B cell (primary cell): ENCODE data around the gene NADSYN1.

Experiments used
- EZH2 ChIP-seq: IDR thresholded peaks from 2 replicates; pipeline ENCODE4 v1.6.1; 2012; ENCODE audit warnings: borderline replicate concordance, low read depth, mild to moderate bottlenecking, moderate library complexity, low read length; ENCODE audit not compliant: insufficient read depth, poor library complexity, severe bottlenecking
- TF ChIP-seq, protein P1 (sequence below): fragments of 200-600 bp; IDR thresholded peaks from one replicate; pipeline ENCODE4 v1.8.0; 2022; ENCODE audit warnings: antibody characterized with exemption, mild to moderate bottlenecking

DNA sequence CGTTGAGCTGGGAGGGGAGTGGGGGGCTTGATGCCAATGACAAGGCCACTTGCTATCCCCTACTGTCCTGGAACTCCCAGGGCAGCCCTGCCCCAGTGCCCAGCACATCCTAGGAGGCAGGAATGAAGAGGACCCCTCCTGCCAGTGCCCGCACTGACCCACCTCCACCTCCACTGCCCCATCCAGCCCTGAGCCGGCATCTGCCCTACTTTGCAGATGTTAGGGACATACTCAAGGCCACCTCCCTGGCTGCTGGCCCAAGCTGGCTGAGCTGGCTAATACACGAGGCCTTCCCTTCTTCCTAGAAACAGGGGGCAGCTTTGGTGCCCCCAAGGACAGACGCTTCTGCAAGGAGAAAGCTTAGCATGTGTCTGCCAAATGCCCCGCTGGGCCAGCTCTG lies 15.6 kb upstream of the NADSYN1 start:
- TF ChIP-seq, protein P1, sequence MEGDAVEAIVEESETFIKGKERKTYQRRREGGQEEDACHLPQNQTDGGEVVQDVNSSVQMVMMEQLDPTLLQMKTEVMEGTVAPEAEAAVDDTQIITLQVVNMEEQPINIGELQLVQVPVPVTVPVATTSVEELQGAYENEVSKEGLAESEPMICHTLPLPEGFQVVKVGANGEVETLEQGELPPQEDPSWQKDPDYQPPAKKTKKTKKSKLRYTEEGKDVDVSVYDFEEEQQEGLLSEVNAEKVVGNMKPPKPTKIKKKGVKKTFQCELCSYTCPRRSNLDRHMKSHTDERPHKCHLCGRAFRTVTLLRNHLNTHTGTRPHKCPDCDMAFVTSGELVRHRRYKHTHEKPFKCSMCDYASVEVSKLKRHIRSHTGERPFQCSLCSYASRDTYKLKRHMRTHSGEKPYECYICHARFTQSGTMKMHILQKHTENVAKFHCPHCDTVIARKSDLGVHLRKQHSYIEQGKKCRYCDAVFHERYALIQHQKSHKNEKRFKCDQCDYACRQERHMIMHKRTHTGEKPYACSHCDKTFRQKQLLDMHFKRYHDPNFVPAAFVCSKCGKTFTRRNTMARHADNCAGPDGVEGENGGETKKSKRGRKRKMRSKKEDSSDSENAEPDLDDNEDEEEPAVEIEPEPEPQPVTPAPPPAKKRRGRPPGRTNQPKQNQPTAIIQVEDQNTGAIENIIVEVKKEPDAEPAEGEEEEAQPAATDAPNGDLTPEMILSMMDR: no peak
- no peak for TF ChIP-seq EZH2
